GM10248 (cell line): Measurements from ENCODE around the gene PHLDA2.
"Not testable (repeated sequence)": the region's sequence is repeated elsewhere in the genome, so short reads cannot be mapped to it uniquely, and the experiment has no call there.

ENCODE experiments used
- CTCF ChIA-PET: fragments of 300-600 bp; sonication (Branson Sonifier 250); formaldehyde crosslinking; extraction: SDS; loops from one replicate; lab custom pipeline; 2021; ENCODE audit warnings: antibody characterized with exemption; lab: Yijun Ruan, JAX
- POLR2A ChIA-PET: fragments of 350-650 bp; sonication (Branson Sonifier 250); formaldehyde crosslinking; extraction: SDS; loops from one replicate; lab custom pipeline; 2020; ENCODE audit warnings: antibody characterized with exemption; lab: Yijun Ruan, JAX
- DNase-seq: peaks from one replicate; pipeline ENCODE4 v3.0.0; 2012; ENCODE audit errors: extremely low spot score
- CTCF ChIP-seq: IDR thresholded peaks from 2 replicates; pipeline ENCODE4 v1.5.1; 2012; ENCODE audit warnings: mild to moderate bottlenecking, low read depth; ENCODE audit errors: extremely low read depth, missing control alignments, control extremely low read depth

Gene PHLDA2

DNA sequence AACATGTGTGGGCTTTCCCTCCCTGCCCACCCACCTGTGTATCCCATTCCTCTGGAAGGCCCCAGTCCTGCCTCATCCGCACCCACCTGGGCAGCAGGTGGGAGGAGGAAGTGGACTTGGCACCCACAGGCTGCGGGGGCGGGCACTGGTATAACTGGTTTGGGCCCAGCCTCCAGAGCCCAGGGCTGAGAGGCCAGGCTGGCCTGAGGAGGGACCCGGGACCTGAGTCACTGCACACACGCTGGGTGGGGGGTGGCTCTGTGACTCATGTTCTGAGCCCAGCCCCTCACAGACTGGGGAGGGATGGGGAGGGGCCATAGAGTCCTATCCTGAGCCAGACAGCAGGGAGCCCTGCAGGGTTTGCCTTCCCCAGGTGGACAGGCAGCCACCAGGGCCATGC, 16.7 kb downstream of the PHLDA2 start:
- no peak for TF ChIP-seq CTCF
- ChIA-PET CTCF (interaction anchor here (1.2 kb wide), 1 partner anchor 9 kb away, joined by 3 read pairs; no protein-coding TSS in a partner anchor), POLR2A (no interaction called here)
- no peak for DNase-seq

- ChIA-PET POLR2A (no interaction called here), CTCF (interaction anchor here (1.2 kb wide), 1 partner anchor 9 kb away, joined by 3 read pairs; no protein-coding TSS in a partner anchor)
- no peak for TF ChIP-seq CTCF
- DNase-seq: no peak
Measured at GRCh38 chr11:2911785-2912391, 17.3 kb downstream of the PHLDA2 start.

GRCh38 chr11:2911088-2911784, 18.0 kb downstream of the PHLDA2 start:
- ChIA-PET POLR2A (no interaction called here), CTCF (interaction anchor here (1.2 kb wide), 1 partner anchor 8 kb away, joined by 3 read pairs; no protein-coding TSS in a partner anchor)
- no peak for TF ChIP-seq CTCF
- no peak for DNase-seq

- POLR2A ChIA-PET: no interaction called here
- no peak for TF ChIP-seq CTCF
- DNase-seq: no peak
- CTCF ChIA-PET: no interaction called here
Measured at GRCh38 chr11:2910401-2910955, 18.7 kb downstream of the PHLDA2 start.

DNA sequence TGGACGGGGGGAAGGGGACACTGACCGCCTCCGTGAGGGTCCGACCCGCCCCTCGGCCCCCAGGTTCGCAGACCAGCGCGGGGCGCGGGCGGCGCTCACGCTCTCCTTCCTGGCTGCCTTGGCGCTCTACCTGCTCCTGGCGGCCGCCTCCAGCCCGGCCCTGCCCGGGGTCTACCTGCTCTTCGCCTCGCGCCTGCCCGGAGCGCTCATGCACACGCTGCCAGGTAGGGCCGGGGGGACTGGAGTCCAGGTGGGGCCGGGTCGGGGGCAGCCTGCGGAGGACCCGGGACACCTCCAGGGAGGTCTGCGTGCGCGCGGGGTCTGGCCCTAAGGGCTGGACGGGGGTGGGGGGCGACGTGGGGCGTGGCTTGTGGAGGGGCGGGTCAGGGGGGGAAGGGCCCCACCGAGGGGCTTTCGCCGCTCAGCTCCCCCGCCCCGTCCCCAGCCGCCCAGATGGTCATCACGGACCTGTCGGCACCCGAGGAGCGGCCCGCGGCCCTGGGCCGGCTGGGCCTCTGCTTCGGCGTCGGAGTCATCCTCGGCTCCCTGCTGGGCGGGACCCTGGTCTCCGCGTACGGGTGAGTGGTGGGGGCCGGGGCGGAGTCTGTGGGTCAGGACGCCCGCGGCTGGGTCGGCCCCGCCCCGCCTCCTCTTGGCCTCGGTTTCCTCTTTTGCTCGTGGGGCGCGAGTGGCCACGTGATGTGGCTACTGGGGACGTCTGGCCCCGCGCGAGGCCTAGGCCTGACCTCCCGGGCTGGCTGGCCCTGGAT, 19.9 kb downstream of the PHLDA2 start:
- no peak for TF ChIP-seq CTCF
- DNase-seq: no peak
- POLR2A ChIA-PET: no interaction called here
- CTCF ChIA-PET: no interaction called here

DNA sequence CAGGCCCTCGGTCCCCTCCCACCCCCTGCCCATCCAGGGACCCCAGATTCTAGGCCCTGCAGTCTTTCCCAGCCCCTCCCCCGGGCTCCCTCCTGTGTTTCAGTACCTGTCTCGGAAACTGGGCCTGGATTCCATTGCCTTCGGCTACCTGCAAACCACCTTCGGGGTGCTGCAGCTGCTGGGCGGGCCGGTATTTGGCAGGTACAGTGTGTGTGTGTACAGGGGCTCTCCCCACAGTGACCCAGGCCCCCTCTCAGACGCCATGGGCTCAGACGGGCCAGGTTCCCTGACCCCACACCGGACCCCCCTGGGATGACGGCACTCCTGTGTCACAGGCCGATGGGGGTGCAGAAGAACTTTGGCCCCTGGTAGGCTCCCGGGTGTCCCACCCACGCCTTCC, 21.1 kb downstream of the PHLDA2 start:
- no peak for DNase-seq
- no peak for TF ChIP-seq CTCF
- ChIA-PET CTCF (no interaction called here), POLR2A (no interaction called here)

DNA sequence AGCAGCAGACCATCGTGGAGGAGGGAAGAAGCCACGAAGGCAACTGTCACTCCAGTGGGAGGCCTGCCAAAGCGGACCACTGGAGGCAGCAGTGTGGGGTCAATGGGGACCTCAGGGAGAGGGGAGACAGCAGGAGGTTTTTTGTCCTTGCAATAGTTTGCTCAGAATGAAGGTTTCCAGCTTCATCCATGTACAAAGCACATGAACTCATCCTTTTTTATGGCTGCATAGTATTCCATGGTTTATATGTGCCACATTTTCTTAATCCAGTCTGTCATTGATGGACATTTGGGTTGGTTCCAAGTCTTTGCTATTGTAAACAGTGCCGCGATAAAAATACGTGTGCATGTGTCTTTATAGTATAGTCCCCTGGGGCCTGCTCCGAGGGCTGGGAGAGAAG, 23.9 kb downstream of the PHLDA2 start:
- DNase-seq, POLR2A ChIA-PET: not testable (repeated sequence)
- CTCF ChIA-PET: interaction anchor here (1.4 to 6.7 kb wide), 2 partner anchors 14 to 372 kb away, joined by 5 to 60 read pairs; no protein-coding TSS in a partner anchor
